Upper lobe of left lung (tissue), 6 donors: Measurements from ENCODE around the gene SFT2D3. TPM values are rescaled to one million over a fixed set of nuclear protein-coding genes. Genes with fewer than 3 reads are reported as not detected.

Experiments
- ATAC-seq, 2 donors: fragments of 200-7000 bp; cut with Tn5 transposase; one replicate each; pipeline ENCODE4 v1.9.1; 2022; ENCODE audit warnings: mild to moderate bottlenecking in 2 of 2, moderate library complexity in 2 of 2; ENCODE audit not compliant: low FRiP score in 2 of 2
- DNase-seq, 2 donors: peaks; one replicate each; pipeline ENCODE4 v3.0.0-alpha.2; 2019 to 2020
- H3K27ac ChIP-seq, 4 donors: fragments of 200-600 bp; sonication (generic); one replicate each; pipeline ENCODE4 v1.5.1; 2016 to 2019
- H3K27me3 ChIP-seq, 4 donors: fragments of 200-600 bp; sonication (generic); one replicate each; pipeline ENCODE4 v1.5.1; 2017 to 2019
- H3K36me3 ChIP-seq, 4 donors: fragments of 200-600 bp; sonication (generic); one replicate each; pipeline ENCODE4 v1.5.1; 2016 to 2019
- H3K4me1 ChIP-seq, 4 donors: fragments of 200-600 bp; sonication (generic); one replicate each; pipeline ENCODE4 v1.5.1; 2018 to 2019
- H3K4me3 ChIP-seq, 4 donors: fragments of 200-600 bp; sonication (generic); one replicate each; pipeline ENCODE4 v1.5.1; 2017 to 2019; ENCODE audit warnings: mild to moderate bottlenecking in 2 of 4, moderate library complexity in 1 of 4
- H3K9me3 ChIP-seq, 4 donors: fragments of 200-600 bp; sonication (generic); one replicate each; pipeline ENCODE4 v1.5.1; 2018 to 2019
- EP300 ChIP-seq, 4 donors: sonication (generic); formaldehyde crosslinking; IDR thresholded peaks; one replicate each; pipeline ENCODE4 v1.5.1; 2017; ENCODE audit warnings: antibody characterized with exemption in 4 of 4, control low read depth in 2 of 4
- POLR2A ChIP-seq, 4 donors: fragments of 450-650 bp; IDR thresholded peaks; one replicate each; pipeline ENCODE4 v1.5.1; 2016 to 2017; ENCODE audit warnings: antibody characterized with exemption in 4 of 4, mild to moderate bottlenecking in 2 of 4
- POLR2AphosphoS5 ChIP-seq, 2 donors: sonication (generic); formaldehyde crosslinking; IDR thresholded peaks; one replicate each; pipeline ENCODE4 v1.5.1; 2017; ENCODE audit warnings: antibody characterized with exemption in 2 of 2
- WGBS, 2 donors: methylation state at CpG; one replicate each; pipeline ENCODE4 v1.1.5; 2017 to 2018; 5-methylcytosine and 5-hydroxymethylcytosine counted together
- total RNA-seq, 6 donors: library from RNA; depleted of rRNA in 4 of 6; stranded (reverse); fragments of >200 nt in 4 of 6; gene quantifications; one replicate each; pipeline versions ENCODE4 v1.1.0 to v1.2.1, GENCODE V29; 2016 to 2021
- TF ChIP-seq, protein P1 (sequence below), 6 experiments: fragments of 450-650 bp in 4 of 6; fragments of 200-600 bp in 2 of 6; sonication (generic) in 2 of 6; IDR thresholded peaks; one replicate each; pipeline ENCODE4 v1.5.1; 2016 to 2019; ENCODE audit warnings: antibody characterized with exemption in 6 of 6
- donor health status: DM: no; HTN: no; CAD: no; lungs with moderate emphysema.
- donor health status: DM: no; HTN: yes; CAD: no; lungs with severe emphysema.

Gene SFT2D3
- total RNA-seq, 6 donors from 2014 or later, result 6.4 to 13.1 (median 9.1) TPM

DNA sequence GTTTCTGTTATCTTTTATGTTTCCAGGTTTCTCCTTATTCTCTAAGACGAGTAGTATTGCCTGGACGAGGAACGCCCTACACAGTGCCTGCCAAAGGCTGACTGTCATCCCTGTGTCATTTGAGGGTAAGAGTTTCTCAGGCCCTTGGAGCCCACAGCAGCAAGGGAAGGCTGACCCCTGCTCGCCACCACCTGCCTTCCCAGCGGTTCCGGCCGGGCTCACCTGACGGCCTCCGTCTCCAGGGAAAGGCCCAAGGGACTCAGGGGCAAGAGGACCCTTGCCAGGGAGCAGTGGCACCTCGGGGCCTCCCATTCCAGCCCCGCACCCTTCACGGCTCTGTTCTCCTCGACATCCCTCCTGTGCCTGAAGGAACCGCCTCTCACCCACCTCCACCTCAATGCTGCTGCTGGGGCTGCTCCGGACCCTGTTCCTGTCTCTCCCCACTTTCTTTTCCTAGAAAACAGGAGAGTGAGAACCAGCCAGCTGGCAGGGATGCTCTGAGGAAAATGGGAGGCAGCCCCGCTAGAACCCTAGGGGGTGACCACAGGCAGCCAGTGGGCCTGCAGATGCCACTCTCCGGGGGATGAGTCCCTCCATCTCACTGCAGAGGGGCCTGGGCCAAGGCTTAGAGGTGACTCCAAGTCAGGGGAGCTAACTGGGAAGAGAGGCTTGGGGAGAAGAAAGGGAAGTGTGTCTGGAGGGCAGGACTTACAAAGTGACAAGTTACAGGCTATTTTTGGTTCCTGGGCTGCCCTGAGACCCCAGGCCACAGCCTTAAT lies 27.8 kb upstream of the SFT2D3 start:
- TF ChIP-seq EP300 (IDR thresholded peaks at IDR 0.05), result no peak
- TF ChIP-seq POLR2A (IDR thresholded peaks at IDR 0.05), result no peak
- TF ChIP-seq POLR2AphosphoS5 (IDR thresholded peaks at IDR 0.05), result no peak
- TF ChIP-seq, protein P1, sequence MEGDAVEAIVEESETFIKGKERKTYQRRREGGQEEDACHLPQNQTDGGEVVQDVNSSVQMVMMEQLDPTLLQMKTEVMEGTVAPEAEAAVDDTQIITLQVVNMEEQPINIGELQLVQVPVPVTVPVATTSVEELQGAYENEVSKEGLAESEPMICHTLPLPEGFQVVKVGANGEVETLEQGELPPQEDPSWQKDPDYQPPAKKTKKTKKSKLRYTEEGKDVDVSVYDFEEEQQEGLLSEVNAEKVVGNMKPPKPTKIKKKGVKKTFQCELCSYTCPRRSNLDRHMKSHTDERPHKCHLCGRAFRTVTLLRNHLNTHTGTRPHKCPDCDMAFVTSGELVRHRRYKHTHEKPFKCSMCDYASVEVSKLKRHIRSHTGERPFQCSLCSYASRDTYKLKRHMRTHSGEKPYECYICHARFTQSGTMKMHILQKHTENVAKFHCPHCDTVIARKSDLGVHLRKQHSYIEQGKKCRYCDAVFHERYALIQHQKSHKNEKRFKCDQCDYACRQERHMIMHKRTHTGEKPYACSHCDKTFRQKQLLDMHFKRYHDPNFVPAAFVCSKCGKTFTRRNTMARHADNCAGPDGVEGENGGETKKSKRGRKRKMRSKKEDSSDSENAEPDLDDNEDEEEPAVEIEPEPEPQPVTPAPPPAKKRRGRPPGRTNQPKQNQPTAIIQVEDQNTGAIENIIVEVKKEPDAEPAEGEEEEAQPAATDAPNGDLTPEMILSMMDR (IDR thresholded peaks at IDR 0.05), result no peak
- H3K27ac ChIP-seq, result peak overlapping the region; percentile 87 to 94 (median 89)
- peaks cover 0 to 3% (median 0%) of the 10 kb centered on the region in 4 donors for H3K36me3 ChIP-seq
- peak in 1 of 2 donors; percentile 45 for ATAC-seq
- 69 to 73% methylated on average over 14 to 17 of the region's 17 CpGs for WGBS, 2 donors
- DNase-seq, result peak; percentile 18 to 78
- peaks cover 0 to 7% (median 0%) of the 10 kb centered on the region in 4 donors for H3K27me3 ChIP-seq
- peaks cover 10 to 37% (median 31%) of the 10 kb centered on the region in 4 donors for H3K4me1 ChIP-seq
- H3K4me3 ChIP-seq, result peak overlapping the region; percentile 57 to 91 (median 68)
- H3K9me3 ChIP-seq, result no peaks in the 10 kb centered on the region

DNA sequence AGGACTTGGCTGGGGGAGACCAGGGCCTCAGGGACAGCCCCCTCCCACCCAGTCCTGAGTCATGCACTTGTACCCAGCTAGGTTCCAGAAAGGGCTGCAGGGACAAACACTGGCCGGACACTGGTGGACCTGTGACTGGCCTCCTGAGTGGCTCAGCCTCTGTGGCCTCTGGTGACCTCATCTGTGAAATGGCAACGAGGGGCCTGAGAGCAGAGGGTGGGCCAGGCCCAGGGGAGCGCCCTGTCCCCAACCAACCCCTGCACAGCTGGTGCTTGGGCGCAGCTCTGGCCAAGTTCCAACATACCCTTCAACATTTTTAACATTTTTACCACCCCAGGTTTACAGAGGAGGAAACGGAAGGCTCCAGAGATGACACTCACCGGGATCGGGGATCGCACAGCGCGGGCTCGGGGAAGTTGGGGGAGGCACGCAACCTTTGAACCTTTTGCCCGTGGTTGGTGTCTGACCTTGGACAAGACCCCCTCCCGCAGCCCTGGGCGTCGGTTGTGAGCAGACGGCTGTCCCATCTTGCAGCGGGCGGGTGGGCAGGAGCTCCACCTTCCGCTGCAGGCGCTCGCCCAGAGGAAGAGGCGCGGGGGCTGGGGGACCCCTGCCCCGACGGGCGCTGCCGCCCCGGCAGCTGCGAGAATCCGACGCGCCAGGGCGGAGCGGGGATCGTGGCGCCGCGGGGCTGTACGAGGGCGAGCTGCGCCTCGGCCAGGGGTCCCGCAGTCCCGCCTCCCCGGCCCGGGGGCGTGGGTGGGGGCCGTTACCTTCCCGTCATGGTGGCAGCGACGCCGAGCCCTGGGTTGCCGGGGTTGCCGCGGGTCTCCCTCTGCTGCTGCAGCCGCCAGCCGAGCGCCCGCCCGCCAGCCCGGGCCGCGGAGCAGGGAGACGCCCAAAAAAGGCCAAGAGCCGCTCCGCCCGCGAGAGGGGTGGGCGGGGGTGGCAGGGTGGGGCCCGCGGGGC lies 26.8 kb upstream of the SFT2D3 start:
- TF ChIP-seq EP300 (IDR thresholded peaks at IDR 0.05), result peak in 1 of 4 donors; percentile 12
- TF ChIP-seq POLR2AphosphoS5 (IDR thresholded peaks at IDR 0.05), result peak; percentile 21 to 54
- TF ChIP-seq, protein P1 (IDR thresholded peaks at IDR 0.05), result peak in 1 of 6 experiments; percentile 11
- TF ChIP-seq POLR2A (IDR thresholded peaks at IDR 0.05), result no peak
- peak; percentile 29 to 91 for DNase-seq
- H3K9me3 ChIP-seq, result no peaks in the 10 kb centered on the region
- peak overlapping the region; percentile 57 to 91 (median 68) for H3K4me3 ChIP-seq
- peaks cover 0 to 3% (median 0%) of the 10 kb centered on the region in 4 donors for H3K36me3 ChIP-seq
- peak overlapping the region; percentile 87 to 94 (median 89) for H3K27ac ChIP-seq
- peaks cover 0 to 7% (median 0%) of the 10 kb centered on the region in 4 donors for H3K27me3 ChIP-seq
- WGBS, 2 donors, result 7 to 40% methylated on average over 1 to 44 of the region's 72 CpGs
- ATAC-seq, result peak; percentile 56 to 68
- H3K4me1 ChIP-seq, result peaks cover 8 to 37% (median 28%) of the 10 kb centered on the region in 4 donors

GRCh38 chr2:127675331-127676261 lies 25.7 kb upstream of the SFT2D3 start, which contains the start of gene LIMS2:
Gene LIMS2, minus strand, starts transcription at chr2:127675530. Its CDS starts 506 bp downstream, at chr2:127675024.
- Histone ChIP-seq H3K27me3 (peaks cover 0 to 7% (median 0%) of the 10 kb centered on the region in 4 donors), H3K36me3 (peaks cover 0 to 1% (median 0%) of the 10 kb centered on the region in 4 donors), H3K4me3 (peak within 1 kb of the TSS; percentile 57 to 91 (median 68)), H3K4me1 (peaks cover 11 to 38% (median 29%) of the 10 kb centered on the region in 4 donors), H3K27ac (peak within 1 kb of the TSS; percentile 87 to 94 (median 89)), H3K9me3 (no peaks in the 10 kb centered on the region)
- no peak for TF ChIP-seq EP300 (IDR thresholded peaks at IDR 0.05)
- DNase-seq, result peak; percentile 35 to 90
- peak; percentile 8 to 59 for ATAC-seq
- 10 to 18% methylated on average over 27 to 32 of the region's 56 CpGs for WGBS, 2 donors

DNA sequence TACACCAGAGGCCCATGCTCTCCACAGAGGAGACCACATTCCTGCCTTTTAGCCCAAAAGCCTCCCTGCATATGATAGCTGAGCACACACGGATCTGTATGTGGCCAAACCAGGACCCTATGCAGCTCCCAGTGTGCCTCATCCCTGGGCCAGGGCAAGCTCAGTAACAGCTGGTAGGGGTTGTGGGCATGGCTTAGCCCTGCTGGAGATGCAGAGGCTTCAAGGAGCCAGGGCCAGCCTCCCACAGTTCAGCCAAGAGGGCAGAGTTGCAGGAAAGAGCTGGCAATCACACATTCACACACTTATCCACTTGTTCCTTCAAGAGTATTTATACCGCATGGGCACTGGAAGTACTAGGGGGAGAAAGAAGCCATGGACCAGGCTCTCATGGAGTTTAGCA lies 24.4 kb upstream of the SFT2D3 start:
- Histone ChIP-seq H3K4me3 (no peak overlapping the region), H3K36me3 (no peaks in the 10 kb centered on the region), H3K9me3 (no peaks in the 10 kb centered on the region), H3K27me3 (peaks cover 0 to 7% (median 0%) of the 10 kb centered on the region in 4 donors), H3K27ac (no peak overlapping the region), H3K4me1 (peaks cover 11 to 46% (median 35%) of the 10 kb centered on the region in 4 donors)
- 62 to 83% methylated on average over 1 to 2 of the region's 2 CpGs for WGBS, 2 donors
- DNase-seq, result no peak
- no peak for TF ChIP-seq EP300 (IDR thresholded peaks at IDR 0.05)
- no peak for ATAC-seq

GRCh38 chr2:127678531-127678930 lies 22.8 kb upstream of the SFT2D3 start:
- TF ChIP-seq POLR2AphosphoS5 (IDR thresholded peaks at IDR 0.05) (no peak), EP300 (IDR thresholded peaks at IDR 0.05) (no peak), POLR2A (IDR thresholded peaks at IDR 0.05) (no peak)
- TF ChIP-seq, protein P1 (IDR thresholded peaks at IDR 0.05), result no peak
- Histone ChIP-seq H3K27ac (no peak overlapping the region), H3K4me1 (peaks cover 11 to 56% (median 35%) of the 10 kb centered on the region in 4 donors), H3K4me3 (no peak overlapping the region), H3K36me3 (no peaks in the 10 kb centered on the region), H3K27me3 (peaks cover 0 to 7% (median 0%) of the 10 kb centered on the region in 4 donors), H3K9me3 (no peaks in the 10 kb centered on the region)
- DNase-seq (peak in 1 of 2 donors; percentile 56), ATAC-seq (no peak)
- WGBS, 2 donors, result 86 to 90% methylated on average over 10 of the region's 10 CpGs
